Measurements from ENCODE around the gene MYBPC1.
"Not testable (repeated sequence)": the region's sequence is repeated elsewhere in the genome, so short reads cannot be mapped to it uniquely, and the experiment has no call there.

Gene MYBPC1

DNA sequence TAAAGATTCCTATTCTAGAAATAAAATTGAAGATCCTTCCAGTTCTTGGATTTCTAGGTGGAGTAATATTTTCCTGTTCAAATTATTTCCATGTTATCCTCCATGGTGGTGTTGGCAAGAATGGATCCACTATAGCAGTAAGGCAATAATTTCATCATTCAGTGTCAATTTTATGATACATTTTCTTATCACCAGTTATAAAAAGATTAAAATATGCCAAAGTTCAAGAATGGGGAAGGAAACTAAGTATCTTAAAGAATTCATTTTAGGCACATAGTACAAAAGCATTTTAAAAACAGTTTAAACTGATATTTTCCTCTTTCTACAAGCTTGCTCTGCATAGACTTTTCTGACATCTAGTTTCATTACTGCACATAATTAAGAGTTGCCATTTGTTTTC lies 125.3 kb downstream of the MYBPC1 start:
- no peak for DNase-seq (ENCODE audit: low read depth)
- no peak overlapping the region for H3K4me3 ChIP-seq (ENCODE audit: control insufficient read depth, low read depth, low read length)
- TF ChIP-seq, protein P1, sequence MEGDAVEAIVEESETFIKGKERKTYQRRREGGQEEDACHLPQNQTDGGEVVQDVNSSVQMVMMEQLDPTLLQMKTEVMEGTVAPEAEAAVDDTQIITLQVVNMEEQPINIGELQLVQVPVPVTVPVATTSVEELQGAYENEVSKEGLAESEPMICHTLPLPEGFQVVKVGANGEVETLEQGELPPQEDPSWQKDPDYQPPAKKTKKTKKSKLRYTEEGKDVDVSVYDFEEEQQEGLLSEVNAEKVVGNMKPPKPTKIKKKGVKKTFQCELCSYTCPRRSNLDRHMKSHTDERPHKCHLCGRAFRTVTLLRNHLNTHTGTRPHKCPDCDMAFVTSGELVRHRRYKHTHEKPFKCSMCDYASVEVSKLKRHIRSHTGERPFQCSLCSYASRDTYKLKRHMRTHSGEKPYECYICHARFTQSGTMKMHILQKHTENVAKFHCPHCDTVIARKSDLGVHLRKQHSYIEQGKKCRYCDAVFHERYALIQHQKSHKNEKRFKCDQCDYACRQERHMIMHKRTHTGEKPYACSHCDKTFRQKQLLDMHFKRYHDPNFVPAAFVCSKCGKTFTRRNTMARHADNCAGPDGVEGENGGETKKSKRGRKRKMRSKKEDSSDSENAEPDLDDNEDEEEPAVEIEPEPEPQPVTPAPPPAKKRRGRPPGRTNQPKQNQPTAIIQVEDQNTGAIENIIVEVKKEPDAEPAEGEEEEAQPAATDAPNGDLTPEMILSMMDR (IDR thresholded peaks at IDR 0.05; ENCODE audit: control insufficient read depth, insufficient read depth, low read depth, low read length, missing control alignments): no peak

DNA sequence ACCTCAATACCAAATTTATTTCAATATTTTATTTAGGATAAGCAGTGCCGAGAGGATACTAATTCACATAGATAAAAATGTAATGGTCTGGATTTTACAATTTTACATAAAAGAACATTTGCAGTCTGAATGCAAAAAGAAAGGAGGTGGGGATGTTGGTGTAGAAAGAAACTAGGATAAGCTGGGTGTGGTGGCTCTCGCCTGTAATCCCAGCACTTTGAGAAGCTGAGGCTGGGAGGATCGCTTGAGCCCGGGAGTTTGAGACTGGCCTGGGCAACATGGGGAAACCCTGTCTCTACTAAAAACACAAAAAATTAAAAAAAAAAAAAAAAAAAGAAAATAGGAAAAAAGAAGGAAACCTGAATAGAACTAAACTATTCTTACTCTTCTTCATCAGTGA lies 127.6 kb downstream of the MYBPC1 start:
- TF ChIP-seq, protein P1 (IDR thresholded peaks at IDR 0.05; ENCODE audit: control insufficient read depth, insufficient read depth, low read depth, low read length, missing control alignments): no peak
- no peak for DNase-seq (ENCODE audit: low read depth)

GRCh38 chr12:101727098-101727497 lies 132.3 kb downstream of the MYBPC1 start:
- TF ChIP-seq, protein P1 (IDR thresholded peaks at IDR 0.05; ENCODE audit: control insufficient read depth, insufficient read depth, low read depth, low read length, missing control alignments): no peak
- no peak for DNase-seq (ENCODE audit: low read depth)
- H3K4me3 ChIP-seq (ENCODE audit: control insufficient read depth, low read depth, low read length): no peak overlapping the region

More for the DNA sequence above, 127.6 kb downstream of the MYBPC1 start:
- no peak overlapping the region for H3K4me3 ChIP-seq (ENCODE audit: control insufficient read depth, low read depth, low read length)

DNA sequence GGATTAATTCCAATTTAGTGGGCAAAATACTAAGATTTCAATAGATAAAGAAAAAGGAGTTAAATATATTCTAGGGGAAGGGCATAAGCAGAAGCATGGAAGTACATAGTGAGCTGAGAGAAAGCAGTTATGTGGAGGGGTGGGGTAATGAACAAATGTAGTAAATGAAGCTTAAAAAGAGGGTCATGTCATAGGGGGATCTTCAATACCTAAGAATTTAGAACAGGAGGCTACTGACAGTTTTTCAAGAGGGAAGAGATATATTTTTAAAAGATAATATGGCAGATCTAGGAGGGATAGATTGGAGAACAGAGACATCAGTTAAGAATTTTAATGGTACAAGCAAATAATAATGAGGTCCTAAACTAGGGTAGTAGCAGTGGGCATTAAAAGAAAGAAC lies 135.1 kb downstream of the MYBPC1 start:
- no peak overlapping the region for H3K4me3 ChIP-seq (ENCODE audit: control insufficient read depth, low read depth, low read length)
- DNase-seq (ENCODE audit: low read depth): no peak
- TF ChIP-seq, protein P1 (IDR thresholded peaks at IDR 0.05; ENCODE audit: control insufficient read depth, insufficient read depth, low read depth, low read length, missing control alignments): no peak

GRCh38 chr12:101732318-101732717 lies 137.5 kb downstream of the MYBPC1 start:
- no peak for DNase-seq (ENCODE audit: low read depth)
- H3K4me3 ChIP-seq (ENCODE audit: control insufficient read depth, low read depth, low read length): no peak overlapping the region
- TF ChIP-seq, protein P1 (IDR thresholded peaks at IDR 0.05; ENCODE audit: control insufficient read depth, insufficient read depth, low read depth, low read length, missing control alignments): no peak

DNA sequence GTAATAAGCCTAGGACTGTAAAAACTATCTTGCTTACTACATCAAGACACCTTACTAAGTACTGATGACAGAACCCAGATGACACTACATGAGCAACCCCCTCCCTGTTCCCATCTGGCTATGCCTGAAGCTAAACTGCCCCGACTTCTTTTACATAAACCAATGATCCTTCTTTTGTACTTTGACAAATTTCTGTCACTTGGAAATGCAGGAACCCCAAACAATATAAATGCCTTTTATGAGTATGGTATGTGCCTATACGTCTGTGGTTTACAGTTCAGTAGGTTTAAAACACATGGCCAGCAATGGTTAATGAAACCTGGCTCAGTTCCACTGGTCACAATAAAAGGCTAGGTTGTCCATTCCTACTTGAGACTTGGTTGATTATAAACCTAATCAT lies 138.4 kb downstream of the MYBPC1 start:
- TF ChIP-seq, protein P1 (IDR thresholded peaks at IDR 0.05; ENCODE audit: control insufficient read depth, insufficient read depth, low read depth, low read length, missing control alignments): no peak
- DNase-seq (ENCODE audit: low read depth): no peak
- no peak overlapping the region for H3K4me3 ChIP-seq (ENCODE audit: control insufficient read depth, low read depth, low read length)

GRCh38 chr12:101734482-101734881 lies 139.7 kb downstream of the MYBPC1 start:
- not testable (repeated sequence) for DNase-seq (ENCODE audit: low read depth); H3K4me3 ChIP-seq (ENCODE audit: control insufficient read depth, low read depth, low read length)
